Osteocyte (in vitro differentiated cells): Measurements from ENCODE around the gene NRBP1. TPM values are rescaled to one million over a fixed set of nuclear protein-coding genes. Genes with fewer than 3 reads are reported as not detected.
"Not testable (repeated sequence)": the region's sequence is repeated elsewhere in the genome, so short reads cannot be mapped to it uniquely, and the experiment has no call there.

Experiments used
- DNase-seq: peaks from one replicate; pipeline ENCODE4 v3.0.0; 2021; ENCODE audit warnings: mixed read lengths; ENCODE audit not compliant: unreplicated experiment; ENCODE audit errors: extremely low spot score
- H3K27ac Mint-ChIP-seq: one replicate; pipeline ENCODE4 v1.8.0; 2021; ENCODE audit warnings: mild to moderate bottlenecking, mixed read lengths; ENCODE audit not compliant: unreplicated experiment
- H3K27me3 Mint-ChIP-seq: one replicate; pipeline ENCODE4 v1.8.0; 2021; ENCODE audit warnings: mixed read lengths; ENCODE audit not compliant: unreplicated experiment
- H3K36me3 Mint-ChIP-seq: one replicate; pipeline ENCODE4 v1.8.0; 2021; ENCODE audit warnings: mixed read lengths; ENCODE audit not compliant: unreplicated experiment
- H3K4me1 Mint-ChIP-seq: one replicate; pipeline ENCODE4 v1.8.0; 2021; ENCODE audit warnings: mixed read lengths; ENCODE audit not compliant: unreplicated experiment
- H3K4me3 Mint-ChIP-seq: one replicate; pipeline ENCODE4 v1.8.0; 2021; ENCODE audit warnings: mild to moderate bottlenecking, moderate library complexity, mixed read lengths; ENCODE audit not compliant: unreplicated experiment
- H3K9me3 Mint-ChIP-seq: one replicate; pipeline ENCODE4 v1.8.0; 2021; ENCODE audit warnings: mixed read lengths; ENCODE audit not compliant: unreplicated experiment
- total RNA-seq: library from RNA; stranded (reverse); gene quantifications from 2 replicates; pipeline ENCODE4 v1.2.1, GENCODE V29; 2021
- TF ChIP-seq, protein P1 (sequence below): fragments of 200-600 bp; sonication (generic); IDR thresholded peaks from 2 replicates; pipeline ENCODE4 v1.5.0; 2021; ENCODE audit warnings: antibody characterized with exemption, mild to moderate bottlenecking, moderate library complexity

NRBP1 gene
- total RNA-seq, 1 donor from 2014 or later, result 129 TPM

- Mint-ChIP-seq H3K27ac (no peak overlapping the region), H3K9me3 (no peaks in the 10 kb centered on the region), H3K4me1 (peaks cover 4% of the 10 kb centered on the region), H3K27me3 (peaks cover 2% of the 10 kb centered on the region), H3K4me3 (no peak overlapping the region), H3K36me3 (no peaks in the 10 kb centered on the region)
- TF ChIP-seq, protein P1, sequence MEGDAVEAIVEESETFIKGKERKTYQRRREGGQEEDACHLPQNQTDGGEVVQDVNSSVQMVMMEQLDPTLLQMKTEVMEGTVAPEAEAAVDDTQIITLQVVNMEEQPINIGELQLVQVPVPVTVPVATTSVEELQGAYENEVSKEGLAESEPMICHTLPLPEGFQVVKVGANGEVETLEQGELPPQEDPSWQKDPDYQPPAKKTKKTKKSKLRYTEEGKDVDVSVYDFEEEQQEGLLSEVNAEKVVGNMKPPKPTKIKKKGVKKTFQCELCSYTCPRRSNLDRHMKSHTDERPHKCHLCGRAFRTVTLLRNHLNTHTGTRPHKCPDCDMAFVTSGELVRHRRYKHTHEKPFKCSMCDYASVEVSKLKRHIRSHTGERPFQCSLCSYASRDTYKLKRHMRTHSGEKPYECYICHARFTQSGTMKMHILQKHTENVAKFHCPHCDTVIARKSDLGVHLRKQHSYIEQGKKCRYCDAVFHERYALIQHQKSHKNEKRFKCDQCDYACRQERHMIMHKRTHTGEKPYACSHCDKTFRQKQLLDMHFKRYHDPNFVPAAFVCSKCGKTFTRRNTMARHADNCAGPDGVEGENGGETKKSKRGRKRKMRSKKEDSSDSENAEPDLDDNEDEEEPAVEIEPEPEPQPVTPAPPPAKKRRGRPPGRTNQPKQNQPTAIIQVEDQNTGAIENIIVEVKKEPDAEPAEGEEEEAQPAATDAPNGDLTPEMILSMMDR, result no peak
- no peak for DNase-seq
These were observed 5.5 kb upstream of the NRBP1 start for GRCh38 chr2:27422958-27423357.

GRCh38 chr2:27425039-27425438 is 3.4 kb upstream of the NRBP1 start:
- DNase-seq, H3K27ac Mint-ChIP-seq, H3K9me3 Mint-ChIP-seq, H3K4me3 Mint-ChIP-seq, H3K36me3 Mint-ChIP-seq, H3K27me3 Mint-ChIP-seq: not testable (repeated sequence)
- H3K4me1 Mint-ChIP-seq, result peaks cover 14% of the 10 kb centered on the region

DNA sequence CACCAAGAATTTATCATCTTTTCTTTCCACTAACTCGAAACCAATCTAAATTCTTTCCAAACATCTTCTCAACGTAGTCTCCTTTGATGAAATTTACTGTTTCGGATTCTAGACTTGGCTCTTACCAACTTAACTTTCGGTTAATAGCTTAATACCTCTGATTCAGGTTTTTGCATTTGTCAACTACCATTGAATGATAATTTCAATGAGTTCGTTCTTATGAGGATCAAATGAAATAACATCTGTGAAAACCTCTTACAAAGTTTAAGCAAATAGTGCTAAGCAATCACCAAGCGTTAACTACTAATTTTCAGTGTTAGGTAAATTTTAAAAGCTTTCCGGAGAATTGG is 593 bp upstream of the NRBP1 start:
- H3K27me3 Mint-ChIP-seq, result no peaks in the 10 kb centered on the region
- H3K27ac Mint-ChIP-seq, result peak overlapping the region; percentile 99
- H3K9me3 Mint-ChIP-seq, result no peaks in the 10 kb centered on the region
- no peak for DNase-seq
- H3K4me1 Mint-ChIP-seq, result peaks cover 29% of the 10 kb centered on the region
- H3K4me3 Mint-ChIP-seq, result peak overlapping the region; percentile 96
- H3K36me3 Mint-ChIP-seq, result no peaks in the 10 kb centered on the region
- TF ChIP-seq, protein P1, result no peak

- Mint-ChIP-seq H3K4me3 (peak overlapping the region; percentile 98), H3K4me1 (peaks cover 32% of the 10 kb centered on the region), H3K27ac (peak overlapping the region; percentile 95), H3K27me3 (no peaks in the 10 kb centered on the region), H3K36me3 (peaks cover 11% of the 10 kb centered on the region), H3K9me3 (no peaks in the 10 kb centered on the region)
- DNase-seq, result peak; percentile 91
- TF ChIP-seq, protein P1, result no peak
These were observed 629 bp downstream of the NRBP1 start for GRCh38 chr2:27428978-27429541.

- Mint-ChIP-seq H3K36me3 (peaks cover 32% of the 10 kb centered on the region), H3K4me3 (peak overlapping the region; percentile 20), H3K4me1 (peaks cover 32% of the 10 kb centered on the region), H3K9me3 (no peaks in the 10 kb centered on the region), H3K27me3 (no peaks in the 10 kb centered on the region), H3K27ac (peak overlapping the region; percentile 50)
- no peak for DNase-seq
- TF ChIP-seq, protein P1, result no peak
These were observed 3.0 kb downstream of the NRBP1 start for GRCh38 chr2:27431395-27431794.

- Mint-ChIP-seq H3K4me1 (peaks cover 12% of the 10 kb centered on the region), H3K9me3 (no peaks in the 10 kb centered on the region), H3K27ac (peak overlapping the region; percentile 39), H3K27me3 (no peaks in the 10 kb centered on the region), H3K4me3 (no peak overlapping the region), H3K36me3 (peaks cover 57% of the 10 kb centered on the region)
- TF ChIP-seq, protein P1, result no peak
- DNase-seq, result no peak
These were observed 7.2 kb downstream of the NRBP1 start for GRCh38 chr2:27435628-27436027.
